NCI-H146 treated with DMSO at 0.1 percent for 48 hours (cell line): Measurements from ENCODE around the gene NDUFS2.

Experiments
- DNase-seq: peaks from one replicate; lab custom pipeline; 2025; ENCODE audit not compliant: unreplicated experiment; lab: John Stamatoyannopoulos, UW

The NDUFS2 gene

DNA sequence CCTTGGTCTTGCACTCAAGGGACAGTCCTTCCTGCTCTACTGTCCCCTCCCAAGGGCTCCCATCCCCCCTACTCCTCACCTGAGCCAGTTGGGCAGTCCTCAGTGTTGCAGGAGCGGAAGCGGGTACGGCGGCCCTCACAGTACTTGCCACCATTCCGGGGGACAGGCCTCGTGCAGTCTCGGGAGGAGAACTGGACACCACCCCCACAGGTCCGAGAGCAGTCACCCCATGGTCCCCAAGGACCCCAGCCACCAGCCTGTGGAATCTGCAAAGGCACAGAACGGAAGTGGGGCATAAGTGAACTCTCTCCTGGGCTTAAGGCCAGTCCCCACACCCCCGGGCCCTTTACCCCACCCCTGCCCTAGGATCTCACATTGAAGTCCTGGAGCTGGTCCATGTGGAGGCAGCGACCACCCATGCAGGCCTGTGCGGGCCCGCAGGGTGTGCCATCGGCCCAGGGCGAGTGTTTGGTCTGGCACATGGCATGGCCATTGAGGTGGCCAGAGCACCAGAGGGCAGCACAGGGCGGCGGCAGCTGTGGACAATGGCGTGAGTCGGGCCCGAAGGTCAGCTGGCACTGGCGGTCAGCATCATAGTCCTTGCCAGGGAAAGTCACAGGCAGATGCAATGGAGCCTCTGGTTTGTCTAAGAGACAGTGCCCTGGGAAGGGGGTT, 8.5 kb upstream of the NDUFS2 start:
- DNase-seq: no peak

DNA sequence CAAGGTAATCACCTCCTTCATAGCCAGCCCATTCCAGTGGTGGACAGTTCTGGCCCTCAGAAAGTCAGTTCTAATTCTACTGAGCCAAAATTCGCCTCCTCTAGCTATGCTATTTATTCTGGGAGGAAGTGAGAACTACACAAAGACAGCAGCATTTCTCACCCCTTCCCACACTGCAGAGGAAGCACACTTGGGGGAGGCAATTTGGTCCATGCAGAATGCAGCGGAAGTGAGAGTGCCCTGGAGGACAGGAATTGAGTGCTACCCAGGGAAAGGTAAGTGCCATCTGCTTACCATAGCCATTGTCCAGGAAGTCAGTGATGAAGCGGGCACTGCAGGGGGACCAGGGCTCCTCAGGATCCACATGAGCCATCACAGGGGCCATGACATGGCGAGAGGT, 7.0 kb upstream of the NDUFS2 start:
- DNase-seq: no peak

DNA sequence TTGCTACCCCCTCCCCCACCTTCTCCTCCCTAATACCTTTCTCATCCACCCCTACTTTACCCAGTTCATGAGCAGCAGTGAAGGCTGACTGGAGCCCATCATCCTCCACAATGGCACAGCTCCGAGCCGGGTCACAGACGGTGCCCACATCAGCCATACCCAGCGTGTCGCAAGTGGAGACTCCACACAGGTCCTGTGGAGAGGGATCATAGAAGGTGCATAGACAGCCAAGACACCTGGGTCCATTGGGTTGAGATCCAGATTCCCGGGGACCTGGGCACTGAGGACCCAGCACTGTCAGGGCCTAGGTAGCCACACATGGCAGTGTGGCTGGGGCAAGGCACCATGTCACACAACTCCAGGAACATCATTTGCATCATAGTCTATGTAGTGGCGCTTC, 6.1 kb upstream of the NDUFS2 start:
- DNase-seq: no peak

DNA sequence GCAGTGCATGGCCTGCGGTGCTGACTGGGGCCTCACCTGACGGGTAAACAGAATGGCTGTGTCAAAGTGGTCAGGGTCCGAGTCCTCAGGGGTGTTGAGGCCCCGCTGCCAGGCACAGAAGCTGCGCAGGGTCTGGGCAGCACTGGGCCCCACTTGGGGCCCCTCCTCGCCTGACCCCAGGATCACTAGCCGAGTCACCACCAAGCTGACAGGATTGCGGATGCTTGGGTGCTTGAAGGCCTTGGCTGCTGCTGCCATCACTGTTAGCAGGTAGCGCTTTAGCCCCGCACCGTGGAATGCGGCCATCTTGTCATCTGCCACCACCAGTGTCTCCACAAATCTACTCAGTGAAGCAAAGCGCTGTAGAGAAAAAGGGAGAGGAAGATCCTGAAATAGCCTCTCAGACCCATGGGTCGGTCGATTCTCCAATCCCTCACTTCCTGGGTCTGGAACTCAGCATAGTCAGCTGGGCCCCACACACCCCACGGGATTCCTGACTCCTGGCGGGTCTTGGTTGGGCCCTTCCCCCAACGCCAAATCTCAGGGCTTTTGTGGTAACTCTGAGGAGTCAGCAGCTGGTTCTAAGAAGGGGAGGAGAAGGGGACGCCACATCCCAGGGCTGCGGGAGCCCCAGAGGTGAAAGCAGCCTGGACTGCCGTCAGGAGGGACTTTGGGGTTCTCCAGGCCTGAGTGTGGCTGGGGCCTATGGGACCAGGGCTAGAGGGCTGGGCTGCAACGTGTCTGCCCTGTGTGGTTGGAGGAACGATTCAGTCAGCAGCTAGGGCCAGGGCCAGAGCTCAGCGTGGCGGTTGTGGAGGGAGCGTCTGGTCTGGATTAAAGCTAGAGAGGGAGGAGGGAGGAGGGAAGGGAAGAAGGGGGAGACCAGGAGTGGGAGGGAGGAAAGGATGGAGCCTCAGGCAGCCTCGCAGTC, 5.4 kb upstream of the NDUFS2 start:
- DNase-seq: no peak

DNA sequence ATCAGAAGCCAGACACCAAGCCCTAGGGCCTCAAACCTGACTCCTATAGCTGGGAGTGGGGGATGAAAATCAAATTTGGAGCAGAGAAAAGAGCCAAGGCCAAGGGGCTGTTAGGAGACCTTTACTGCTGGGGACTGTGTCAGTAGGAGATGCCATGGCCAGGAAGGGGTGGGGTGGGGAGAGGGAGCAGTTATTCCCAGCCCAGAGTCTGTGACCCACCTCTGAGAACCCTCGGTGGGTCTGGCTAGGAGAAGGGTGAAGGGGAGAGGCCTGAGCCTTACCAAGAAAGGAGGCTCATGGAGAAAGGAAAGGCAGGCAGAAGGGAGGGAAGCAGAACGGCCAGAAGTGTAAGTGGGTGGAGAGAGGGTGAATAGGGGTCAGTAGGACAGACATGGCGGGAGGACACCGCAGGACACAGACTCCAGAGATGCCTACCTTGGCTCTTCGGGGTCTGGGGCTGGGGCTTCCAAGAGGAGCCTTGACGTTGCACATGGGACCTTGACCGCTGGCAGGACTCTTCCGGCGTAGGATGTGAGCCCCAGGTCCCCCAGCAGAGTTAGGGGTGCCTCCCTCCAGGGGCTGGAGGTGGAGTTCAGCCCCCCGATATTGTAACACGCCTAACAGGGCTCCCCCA, 4.5 kb upstream of the NDUFS2 start:
- no peak for DNase-seq

DNA sequence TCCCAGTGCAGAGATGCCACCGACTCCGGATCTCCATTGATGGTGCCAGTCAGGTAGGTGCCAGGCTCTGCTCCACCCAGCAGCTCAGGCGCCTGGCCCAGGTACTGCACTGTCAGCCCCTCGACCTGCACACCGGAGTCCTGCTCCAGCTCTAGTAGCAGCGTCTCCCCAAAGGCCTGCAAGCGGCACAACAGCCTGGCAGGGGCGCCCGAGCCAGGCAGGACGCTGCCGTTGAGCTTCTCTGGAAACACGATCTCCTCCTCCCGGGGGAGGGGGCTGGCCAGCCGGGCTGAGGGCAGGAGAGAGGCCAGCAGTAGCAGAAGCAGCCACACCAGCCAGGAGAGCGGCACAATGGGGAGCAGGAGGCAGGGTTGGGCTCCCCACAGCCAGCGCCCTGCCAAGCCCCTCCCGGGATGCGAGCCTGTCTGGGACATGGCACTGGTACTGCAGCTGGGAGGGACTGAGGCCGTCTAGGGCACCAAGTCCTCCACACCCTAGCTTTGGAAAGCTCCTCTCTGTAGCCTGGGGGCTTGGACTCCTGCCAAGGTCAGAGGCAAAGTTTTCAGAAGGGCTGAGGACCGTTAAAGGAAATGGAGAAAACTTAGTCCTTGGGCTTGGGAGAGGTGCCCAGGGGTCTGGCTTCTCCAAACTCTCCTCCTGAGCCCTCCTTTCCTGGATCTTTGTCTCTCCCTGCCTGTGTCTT, 3.8 kb upstream of the NDUFS2 start:
- no peak for DNase-seq

DNA sequence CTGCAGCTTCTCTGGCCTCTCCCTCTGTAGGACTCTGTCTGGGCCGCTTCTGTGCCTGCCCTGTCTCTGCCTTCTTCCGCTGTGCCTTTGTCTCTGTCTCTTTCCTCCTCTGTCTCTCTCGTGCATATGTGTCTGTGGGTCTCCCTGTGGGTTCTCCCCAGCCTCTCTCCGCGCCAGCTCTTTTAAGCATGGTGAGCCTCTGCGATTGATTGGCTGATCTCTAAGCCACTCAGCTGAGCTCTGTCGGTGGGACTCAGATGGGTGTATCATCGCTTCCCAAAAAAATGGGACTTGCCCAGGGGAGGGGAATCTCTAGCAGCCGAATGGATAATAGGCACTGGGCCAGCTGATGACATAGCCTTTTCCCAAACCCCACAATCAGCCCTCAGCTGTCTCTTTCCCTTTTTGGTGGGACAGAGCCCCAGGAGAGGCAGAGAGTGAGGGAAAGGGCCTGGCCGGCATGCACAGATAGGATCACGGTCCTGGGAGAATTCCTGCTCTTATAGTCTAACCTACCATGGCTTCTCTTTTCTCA, 3.2 kb upstream of the NDUFS2 start, which contains the start of gene ADAMTS4:
TSS of gene ADAMTS4 (minus strand) at position 158 of the 535 bp plus-strand sequence. CDS start 427 bp downstream, outside the sequence.
- no peak for DNase-seq

DNA sequence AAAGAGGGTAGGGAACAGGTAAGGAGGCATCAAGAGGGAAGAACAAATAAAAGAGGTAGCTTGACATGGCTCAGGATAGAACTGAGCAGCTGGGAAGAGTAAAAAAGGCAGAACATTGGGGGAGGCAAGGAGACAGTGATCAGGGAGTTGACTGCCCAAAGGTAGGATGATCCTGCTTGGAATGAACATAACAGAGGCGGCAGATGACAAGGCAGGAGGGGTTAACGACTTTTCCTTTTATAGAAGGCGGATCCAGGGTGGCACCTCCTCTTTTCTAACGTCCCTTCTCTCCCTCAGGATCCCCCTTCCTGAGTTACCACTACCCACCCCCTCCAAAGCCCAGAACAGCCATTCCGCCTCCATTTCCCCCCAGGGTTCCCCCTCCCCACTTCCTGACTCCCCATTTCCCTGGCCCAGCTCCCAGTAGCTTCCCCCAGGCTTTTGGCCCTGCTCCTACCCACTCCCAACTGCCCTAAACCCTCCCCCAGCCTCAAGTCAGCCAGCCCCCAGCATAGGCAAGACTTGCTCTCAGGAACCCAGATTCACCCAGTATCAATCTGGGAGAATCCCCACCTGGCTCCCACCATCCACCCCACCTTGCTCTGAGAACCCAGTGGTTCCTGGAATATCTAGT, 2.5 kb upstream of the NDUFS2 start:
- DNase-seq: no peak

DNA sequence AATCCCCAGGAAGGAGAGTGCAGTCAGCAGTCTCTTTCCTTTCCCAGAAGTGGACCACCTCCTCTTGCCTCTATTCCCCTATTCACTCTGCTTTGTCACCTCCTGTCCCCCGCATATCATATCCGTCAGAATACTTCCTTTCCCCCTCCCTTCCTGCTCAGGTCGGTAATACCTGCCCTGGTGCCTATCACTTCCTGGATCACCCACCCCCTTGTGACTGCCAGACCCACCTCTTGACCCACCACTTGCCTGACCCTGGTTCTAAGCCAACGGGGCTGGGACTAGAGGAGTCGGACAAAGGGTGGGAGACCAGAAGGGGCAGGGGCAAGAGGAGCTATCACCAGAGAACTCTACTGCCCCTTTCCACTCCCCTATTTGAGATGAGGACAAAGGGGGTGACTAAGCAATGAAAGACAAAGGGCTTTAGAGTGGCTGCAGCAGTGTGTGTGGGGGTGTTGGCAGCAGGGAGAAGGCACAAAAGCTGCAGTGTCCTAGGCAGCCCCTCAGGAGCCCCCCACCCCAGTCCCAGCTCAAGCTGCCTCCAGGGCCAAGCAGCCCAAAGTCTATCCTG, 1.7 kb upstream of the NDUFS2 start:
- no peak for DNase-seq

DNA sequence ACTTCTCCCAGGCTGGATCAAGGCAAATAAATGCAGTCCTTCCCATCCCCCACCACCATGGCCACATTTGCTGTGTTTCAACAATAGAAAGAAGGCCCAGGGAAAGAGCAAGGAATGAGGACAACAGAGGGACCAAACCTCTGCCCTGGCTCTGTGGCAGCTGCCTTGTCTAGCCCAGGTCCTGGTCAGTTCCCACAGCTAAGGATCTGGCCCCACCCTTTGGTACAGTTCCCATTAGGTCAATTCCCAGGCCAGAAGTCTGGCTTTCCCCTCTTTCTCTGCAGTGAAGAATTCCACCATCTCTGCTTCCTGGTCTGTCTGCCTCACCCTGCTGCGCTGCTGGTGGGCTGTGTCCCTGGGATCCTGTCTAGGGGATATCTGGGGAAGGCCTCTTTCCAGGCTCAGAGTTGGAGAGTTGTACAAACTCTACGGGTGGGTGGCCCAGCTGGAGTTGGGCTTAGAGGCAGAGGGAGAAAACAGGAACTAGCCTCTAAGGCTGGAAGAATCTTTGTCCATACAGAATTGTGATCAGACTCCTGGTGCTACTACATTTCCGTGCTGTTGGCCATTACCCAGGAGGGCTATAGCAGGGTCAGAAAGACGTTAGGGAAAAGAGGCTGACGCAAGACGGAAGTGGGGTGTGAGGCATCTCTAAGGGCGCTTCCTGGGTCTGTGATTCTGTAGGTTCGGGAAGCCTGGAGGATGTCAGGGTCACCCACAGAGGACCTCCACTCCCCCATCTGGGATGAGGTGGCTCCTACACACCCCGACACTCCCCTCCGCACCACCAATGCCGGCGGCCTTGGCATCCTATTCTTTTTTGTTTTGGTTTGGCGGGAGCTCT, 953 bp upstream of the NDUFS2 start:
- no peak for DNase-seq

DNA sequence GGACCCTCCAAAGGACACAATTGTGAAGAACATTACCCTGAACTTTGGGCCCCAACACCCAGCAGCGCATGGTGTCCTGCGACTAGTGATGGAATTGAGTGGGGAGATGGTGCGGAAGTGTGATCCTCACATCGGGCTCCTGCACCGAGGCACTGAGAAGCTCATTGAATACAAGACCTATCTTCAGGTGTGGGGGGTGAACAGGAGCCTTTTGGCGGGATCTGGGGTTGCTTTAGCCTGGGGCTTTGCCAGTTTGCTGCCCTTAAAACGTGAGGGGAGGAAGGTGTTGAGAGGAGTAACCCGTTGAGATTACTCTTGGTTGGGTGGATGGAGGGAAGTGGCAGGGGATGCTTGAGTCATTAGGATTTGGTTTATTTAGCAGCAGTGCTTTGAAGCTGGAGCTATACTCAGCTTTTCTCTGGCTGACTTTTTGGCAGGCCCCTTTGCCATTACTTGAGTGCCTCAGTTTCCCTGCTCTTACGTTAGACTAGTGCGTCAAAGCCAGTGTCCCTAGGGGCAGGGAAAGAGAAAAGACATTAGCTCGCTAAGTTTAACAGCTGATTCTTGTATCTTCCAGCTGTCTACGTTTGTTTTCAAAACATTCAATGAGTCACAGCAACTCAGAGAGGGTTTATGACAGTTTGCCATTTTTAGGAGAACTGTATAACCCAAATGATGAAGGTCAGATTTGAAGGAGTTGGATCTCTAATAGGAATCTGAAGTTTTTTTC, 4.4 kb downstream of the NDUFS2 start:
- no peak for DNase-seq

DNA sequence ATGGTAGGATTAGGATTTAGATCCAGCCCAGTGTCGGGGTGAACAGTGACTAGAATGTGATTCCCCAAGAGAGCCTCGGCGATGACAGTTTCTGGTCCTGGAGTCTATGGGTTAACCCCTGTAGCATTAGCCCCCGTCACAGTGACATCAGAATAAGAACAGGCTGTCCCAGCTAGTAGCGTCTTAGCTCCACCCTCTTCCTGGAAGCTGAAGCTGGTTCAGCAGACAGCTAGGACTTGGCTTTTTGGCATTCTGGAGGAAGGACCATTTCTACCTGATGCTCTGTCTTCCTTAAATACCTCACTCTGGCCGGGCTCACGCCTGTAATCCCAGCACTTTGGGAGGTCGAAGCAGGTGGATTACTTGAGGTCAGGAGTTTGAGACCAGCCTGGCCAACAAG, 5.0 kb downstream of the NDUFS2 start:
- DNase-seq: no peak

DNA sequence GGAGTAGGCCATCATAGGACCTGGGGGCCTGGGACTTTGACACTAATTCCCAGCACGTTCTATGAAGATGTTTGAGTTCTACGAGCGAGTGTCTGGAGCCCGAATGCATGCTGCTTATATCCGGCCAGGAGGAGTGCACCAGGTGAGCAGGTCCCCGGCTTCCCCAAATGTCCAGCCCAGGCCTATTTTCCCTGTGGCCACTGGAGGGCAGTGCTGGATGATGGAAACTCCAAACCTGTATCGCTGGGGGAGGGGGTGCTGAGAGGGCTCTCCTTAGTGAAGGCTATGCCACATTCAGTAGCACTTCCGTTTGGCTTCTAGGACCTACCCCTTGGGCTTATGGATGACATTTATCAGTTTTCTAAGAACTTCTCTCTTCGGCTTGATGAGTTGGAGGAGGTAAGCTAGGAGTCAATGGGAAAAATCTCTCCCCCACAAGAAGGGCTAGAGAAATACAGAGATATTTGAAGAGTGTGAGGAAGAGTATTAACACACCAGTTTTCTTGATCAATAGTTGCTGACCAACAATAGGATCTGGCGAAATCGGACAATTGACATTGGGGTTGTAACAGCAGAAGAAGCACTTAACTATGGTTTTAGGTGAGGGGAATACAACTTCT, 7.7 kb downstream of the NDUFS2 start:
- peak; percentile 62 for DNase-seq

DNA sequence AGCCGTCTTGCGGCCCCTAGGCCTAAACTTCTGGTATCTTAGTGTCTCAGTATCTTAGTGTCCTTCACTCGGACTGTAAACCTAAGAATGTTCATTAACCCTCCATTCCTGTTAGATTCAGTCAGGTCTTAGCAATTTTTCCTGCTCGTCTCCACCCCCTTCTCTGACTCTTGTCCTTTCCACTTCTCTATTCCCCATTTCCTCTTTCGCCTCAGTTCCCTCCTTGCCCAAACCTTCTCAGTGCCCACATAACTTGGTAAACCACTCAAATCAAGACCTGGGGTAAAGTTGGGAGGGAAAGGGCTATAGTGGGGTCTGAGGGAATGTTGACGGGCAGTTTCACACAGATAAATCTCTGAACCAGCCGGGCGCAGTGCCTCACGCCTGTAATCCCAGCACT, 12.2 kb downstream of the NDUFS2 start:
- DNase-seq: no peak

DNA sequence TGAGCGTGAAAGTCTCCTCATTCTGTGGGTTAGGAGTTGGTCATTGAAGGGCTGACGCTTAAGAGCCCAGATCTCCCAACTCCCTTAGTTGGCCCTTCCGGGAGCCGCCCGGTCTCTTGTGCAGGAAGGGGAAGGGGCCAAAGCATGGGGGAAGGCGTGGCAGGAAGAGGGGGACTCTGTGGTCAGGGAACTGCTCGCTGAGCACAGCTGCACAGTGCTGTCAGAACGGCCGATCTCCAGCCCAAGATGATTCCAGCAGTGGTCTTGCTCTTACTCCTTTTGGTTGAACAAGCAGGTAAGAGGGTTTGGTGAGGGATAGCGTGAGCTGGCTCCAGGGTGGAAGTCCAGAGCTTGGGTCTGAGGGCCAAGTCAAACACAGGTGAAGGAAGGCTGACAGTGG, 12.9 kb downstream of the NDUFS2 start, which contains the start of gene FCER1G:
TSS of gene FCER1G (plus strand) at position 220 of the 400 bp plus-strand sequence. CDS start at position 247, 27 bp downstream.
- DNase-seq: no peak

DNA sequence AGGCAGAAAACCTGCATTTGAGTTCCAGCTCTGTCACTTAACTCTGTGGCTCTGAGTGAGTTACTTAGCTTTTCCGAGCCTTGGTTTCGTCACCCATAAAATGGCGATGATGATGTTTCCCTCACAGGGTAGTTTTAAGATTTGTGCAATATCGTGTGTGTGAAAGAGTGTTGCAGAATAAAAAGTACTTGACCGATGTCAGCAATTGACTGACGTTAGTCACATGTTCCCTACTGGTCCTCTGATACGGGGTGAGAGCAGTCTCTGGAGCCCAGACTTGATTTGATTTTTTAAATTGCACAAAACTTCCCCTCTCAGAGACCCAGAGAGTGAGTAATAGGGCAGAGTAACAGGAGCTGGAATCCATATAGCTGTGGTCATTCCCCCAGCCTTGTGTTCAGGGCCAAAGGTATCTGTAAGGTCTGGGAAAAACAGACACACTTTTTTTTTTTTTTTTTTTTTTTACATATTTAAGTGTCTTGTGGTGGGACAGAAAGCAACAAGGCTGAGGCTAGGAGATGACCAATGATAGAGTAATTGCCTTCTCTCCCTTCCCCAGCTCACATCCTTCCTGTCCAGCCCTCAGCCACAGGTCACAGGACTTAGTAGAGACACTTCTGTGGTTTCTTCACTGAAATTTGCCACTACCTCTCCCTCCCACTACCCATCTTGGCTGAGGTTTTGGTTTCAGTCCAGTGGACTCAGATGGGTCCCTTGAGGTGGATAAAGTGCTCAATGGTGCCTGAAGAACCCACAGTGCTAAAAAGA, 15.0 kb downstream of the NDUFS2 start:
- no peak for DNase-seq

DNA sequence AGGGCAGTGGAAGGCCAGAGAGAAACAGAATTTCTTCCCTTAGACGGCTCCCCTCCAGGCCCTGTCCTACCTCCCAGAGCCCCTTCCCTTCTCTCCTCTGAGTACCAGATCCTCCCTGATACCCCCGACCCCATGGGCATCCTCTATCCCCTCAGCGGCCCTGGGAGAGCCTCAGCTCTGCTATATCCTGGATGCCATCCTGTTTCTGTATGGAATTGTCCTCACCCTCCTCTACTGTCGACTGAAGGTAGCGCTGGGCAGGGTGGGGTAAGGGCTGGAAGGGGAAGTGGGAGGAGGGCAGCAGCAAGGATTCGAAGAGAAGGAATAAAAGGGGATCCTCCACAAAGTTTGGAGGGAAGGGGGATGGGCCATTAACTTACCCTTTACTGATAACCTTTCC, 15.7 kb downstream of the NDUFS2 start:
- DNase-seq: no peak
